Tibial nerve (tissue), 4 donors: Measurements from ENCODE around the gene SH3D21. TPM values are rescaled to one million over a fixed set of nuclear protein-coding genes. Genes with fewer than 3 reads are reported as not detected.

Source experiments
- DNase-seq, 2 donors: peaks; one replicate each; pipeline ENCODE4 v3.0.0-alpha.2; 2019; ENCODE audit warnings: low spot score in 2 of 2
- H3K27ac ChIP-seq, 4 donors: fragments of 200-600 bp; sonication (generic) in 3 of 4; one replicate each; pipeline ENCODE4 v1.5.1; 2017 to 2019; ENCODE audit warnings: mild to moderate bottlenecking in 1 of 4
- H3K27me3 ChIP-seq, 2 donors: fragments of 200-600 bp; sonication (generic) in 1 of 2; one replicate each; pipeline versions ENCODE4 v1.5.1 to v1.6.0; 2017 to 2019
- H3K36me3 ChIP-seq, 3 donors: fragments of 200-600 bp; sonication (generic); one replicate each; pipeline ENCODE4 v1.5.1; 2018 to 2019
- H3K4me1 ChIP-seq, 4 donors: fragments of 200-600 bp; sonication (generic) in 3 of 4; one replicate each; pipeline ENCODE4 v1.5.1; 2017 to 2019
- H3K4me3 ChIP-seq, 4 donors: fragments of 200-600 bp; sonication (generic) in 3 of 4; one replicate each; pipeline ENCODE4 v1.5.1; 2017 to 2019; ENCODE audit warnings: mild to moderate bottlenecking in 1 of 4, moderate library complexity in 1 of 4
- H3K9me3 ChIP-seq, 4 donors: fragments of 200-600 bp; sonication (generic) in 3 of 4; one replicate each; pipeline ENCODE4 v1.5.1; 2017 to 2019
- CTCF ChIP-seq, 5 experiments: fragments of 200-600 bp in 3 of 5; fragments of 450-650 bp in 2 of 5; sonication (generic) in 3 of 5; IDR thresholded peaks; one replicate each; pipeline ENCODE4 v1.5.1; 2016 to 2019; ENCODE audit warnings: antibody characterized with exemption in 5 of 5, mild to moderate bottlenecking in 3 of 5, moderate library complexity in 2 of 5
- EP300 ChIP-seq, 2 donors: sonication (generic); formaldehyde crosslinking; IDR thresholded peaks; one replicate each; pipeline ENCODE4 v1.6.1; 2017; ENCODE audit warnings: antibody characterized with exemption in 2 of 2, mild to moderate bottlenecking in 1 of 2
- POLR2A ChIP-seq, 2 donors: fragments of 450-650 bp; IDR thresholded peaks; one replicate each; pipeline ENCODE4 v1.6.1; 2017; ENCODE audit warnings: antibody characterized with exemption in 2 of 2, mild to moderate bottlenecking in 2 of 2, moderate library complexity in 2 of 2
- WGBS, 2 donors: methylation state at CpG; one replicate each; pipeline ENCODE4 v1.1.5; 2018; 5-methylcytosine and 5-hydroxymethylcytosine counted together
- total RNA-seq, 4 donors: library from RNA; depleted of rRNA; stranded (reverse); fragments of >200 nt; gene quantifications; one replicate each; pipeline ENCODE4 v1.1.0, GENCODE V29; 2016

The SH3D21 gene
- total RNA-seq, 4 donors from 2014 or later: 1.5 to 4.1 (median 2.4) TPM

GRCh38 chr1:36306902-36307456 lies 811 bp downstream of the SH3D21 start:
- Histone ChIP-seq H3K9me3 (no peaks in the 10 kb centered on the region), H3K36me3 (peaks cover 0 to 39% (median 5%) of the 10 kb centered on the region in 3 donors), H3K27ac (peak overlapping the region; percentile 15 to 84 (median 68)), H3K27me3 (no peaks in the 10 kb centered on the region), H3K4me3 (peak overlapping the region; percentile 59 to 71 (median 66)), H3K4me1 (peaks cover 0 to 21% (median 13%) of the 10 kb centered on the region in 4 donors)
- peak; percentile 79 for DNase-seq
- WGBS, 2 donors: 2% methylated on average over 24 to 26 of the region's 46 CpGs
- TF ChIP-seq POLR2A (IDR thresholded peaks at IDR 0.05): peak; percentile 17 to 59
- TF ChIP-seq EP300 (IDR thresholded peaks at IDR 0.05): peak in 1 of 2 donors; percentile 61
- TF ChIP-seq CTCF (IDR thresholded peaks at IDR 0.05): no peak

- TF ChIP-seq EP300 (IDR thresholded peaks at IDR 0.05): no peak
- TF ChIP-seq POLR2A (IDR thresholded peaks at IDR 0.05): no peak
- TF ChIP-seq CTCF (IDR thresholded peaks at IDR 0.05): no peak
- Histone ChIP-seq H3K9me3 (no peaks in the 10 kb centered on the region), H3K27ac (peak overlapping the region in 1 of 4 donors; percentile 84), H3K4me1 (peaks cover 0 to 21% (median 13%) of the 10 kb centered on the region in 4 donors), H3K27me3 (no peaks in the 10 kb centered on the region), H3K4me3 (peak overlapping the region in 1 of 4 donors; percentile 64), H3K36me3 (peaks cover 0 to 31% (median 0%) of the 10 kb centered on the region in 3 donors)
- DNase-seq: no peak
- WGBS, 2 donors: 88 to 94% methylated on average over 8 to 9 of the region's 10 CpGs
Measured at GRCh38 chr1:36307601-36308330, 1.6 kb downstream of the SH3D21 start.

- WGBS, 2 donors: 96 to 99% methylated on average over 7 of the region's 7 CpGs
- Histone ChIP-seq H3K9me3 (no peaks in the 10 kb centered on the region), H3K4me3 (no peak overlapping the region), H3K27ac (no peak overlapping the region), H3K27me3 (no peaks in the 10 kb centered on the region), H3K36me3 (peaks cover 0 to 15% (median 0%) of the 10 kb centered on the region in 3 donors), H3K4me1 (peaks cover 0 to 21% (median 13%) of the 10 kb centered on the region in 4 donors)
- DNase-seq: no peak
- TF ChIP-seq CTCF (IDR thresholded peaks at IDR 0.05) (no peak), POLR2A (IDR thresholded peaks at IDR 0.05) (no peak), EP300 (IDR thresholded peaks at IDR 0.05) (no peak)
Measured at GRCh38 chr1:36309397-36309796, 3.2 kb downstream of the SH3D21 start.

GRCh38 chr1:36320291-36320761 lies 14.2 kb downstream of the SH3D21 start:
- H3K27me3 ChIP-seq: no peaks in the 10 kb centered on the region
- no peak for TF ChIP-seq POLR2A (IDR thresholded peaks at IDR 0.05)
- TF ChIP-seq EP300 (IDR thresholded peaks at IDR 0.05): no peak
- no peak for TF ChIP-seq CTCF (IDR thresholded peaks at IDR 0.05)
- H3K4me1 ChIP-seq: peaks cover 5 to 37% (median 22%) of the 10 kb centered on the region in 4 donors
- peaks cover 0 to 6% (median 0%) of the 10 kb centered on the region in 3 donors for H3K36me3 ChIP-seq
- 54 to 55% methylated on average over 16 of the region's 16 CpGs for WGBS, 2 donors
- H3K9me3 ChIP-seq: no peaks in the 10 kb centered on the region
- DNase-seq: no peak
- peak overlapping the region; percentile 23 to 66 (median 46) for H3K4me3 ChIP-seq
- H3K27ac ChIP-seq: peak overlapping the region; percentile 26 to 95 (median 86)

GRCh38 chr1:36320767-36321118 lies 14.6 kb downstream of the SH3D21 start:
- TF ChIP-seq POLR2A (IDR thresholded peaks at IDR 0.05) (no peak), EP300 (IDR thresholded peaks at IDR 0.05) (no peak), CTCF (IDR thresholded peaks at IDR 0.05) (no peak)
- peaks cover 0 to 6% (median 0%) of the 10 kb centered on the region in 3 donors for H3K36me3 ChIP-seq
- DNase-seq: no peak
- H3K27me3 ChIP-seq: no peaks in the 10 kb centered on the region
- peaks cover 5 to 37% (median 22%) of the 10 kb centered on the region in 4 donors for H3K4me1 ChIP-seq
- H3K27ac ChIP-seq: peak overlapping the region; percentile 26 to 95 (median 86)
- H3K9me3 ChIP-seq: no peaks in the 10 kb centered on the region
- 42 to 49% methylated on average over 6 to 23 of the region's 23 CpGs for WGBS, 2 donors
- H3K4me3 ChIP-seq: peak overlapping the region; percentile 23 to 66 (median 46)
